ENCODE measurements around the gene STX4. TPM values are rescaled to one million over a fixed set of nuclear protein-coding genes. Genes with fewer than 3 reads are reported as not detected.

Gene STX4
- total and polyA plus RNA-seq, 9 of the 15 experiments (the other 6 are each of a cell fraction or from before 2014, with no cell fraction given): 3.2 to 48.0 (median 21.5) TPM

GRCh38 chr16:31022544-31023251 is 10.7 kb upstream of the STX4 start:
- no peaks in the 10 kb centered on the region for H3K9me1 ChIP-seq (ENCODE audit: control insufficient read depth, insufficient read depth, low read length)
- no peaks in the 10 kb centered on the region for H3K27me3 ChIP-seq (ENCODE audit: control insufficient read depth in 2 of 2, insufficient read depth in 2 of 2, low read length in 2 of 2)
- H3K9me3 ChIP-seq (replicated peaks; ENCODE audit: control insufficient read depth, insufficient read depth, low read depth, low read length): no peaks in the 10 kb centered on the region
- in situ Hi-C loops (cut with MboI): no loop called here
- peak overlapping the region; percentile 48; the same call in 1 of the 3 replicates for H3K27ac ChIP-seq (ENCODE audit: extremely low read depth, low read depth, low read length)
- peak overlapping the region; percentile 74 for H2AFZ ChIP-seq (ENCODE audit: low read depth, low read length)
- peak overlapping the region; percentile 27; the same call in 1 of the 2 replicates for H3K4me2 ChIP-seq (ENCODE audit: insufficient read depth, low read length)
- H3K79me2 ChIP-seq (ENCODE audit: control insufficient read depth, insufficient read depth, low read length): no peaks in the 10 kb centered on the region
- ATAC-seq: no peak
- no peak overlapping the region for H3K4me3 ChIP-seq
- H3K36me3 ChIP-seq (ENCODE audit: control insufficient read depth, insufficient read depth, low read length): no peaks in the 10 kb centered on the region
- FAIRE-seq: no peak
- ChIA-PET POLR2A (interaction anchor here (1.2 to 2.7 kb wide), 5 partner anchors 10 to 158 kb away, joined by 3 to 9 read pairs (median 4); partner anchors contain the start of gene FUS), CTCF (ENCODE audit: low intra/inter-chr PET ratio) (interaction anchor here (0.6 kb wide), 1 partner anchor 94 kb away, joined by 3 read pairs; no protein-coding TSS in a partner anchor)
- intact Hi-C loops (cut with micrococcal nuclease): no loop called here
- peaks cover 10 to 18% of the 10 kb centered on the region in 2 experiments; a peak in 3 of 5 replicates for H3K4me1 ChIP-seq (replicated peaks in 1 of 2; ENCODE audit: control insufficient read depth in 2 of 2, insufficient read depth in 2 of 2, low read length in 2 of 2)
- WGBS (ENCODE audit: insufficient coverage, low coverage, missing lambda C conversion rate): 26% methylated on average over 12 of the region's 12 CpGs
- TF ChIP-seq ZNF766 (CRISPR knock-in tag; conservative IDR thresholded peaks at IDR 0.05) (0 out of 2 replicates have a peak, but pooled peaks have one; percentile 3), MTF1 (CRISPR knock-in tag; IDR thresholded peaks at IDR 0.05; ENCODE audit: borderline replicate concordance) (no peak), SREBF2 (CRISPR knock-in tag; IDR thresholded peaks at IDR 0.05) (no peak), ZNF609 (CRISPR knock-in tag; IDR thresholded peaks at IDR 0.05; ENCODE audit: borderline replicate concordance) (no peak), RCOR1 (IDR thresholded peaks at IDR 0.05; ENCODE audit: borderline replicate concordance in 1 of 2, low read depth in 2 of 2, low read length in 2 of 2) (no peak), ZNF589 (CRISPR knock-in tag; IDR thresholded peaks at IDR 0.05; ENCODE audit: low read depth) (0 out of 2 replicates have a peak, but pooled peaks have one; percentile 8), MAFG (tag; conservative IDR thresholded peaks at IDR 0.05) (no peak), EGR1 (conservative IDR thresholded peaks at IDR 0.05) (no peak), ZNF668 (CRISPR knock-in tag; IDR thresholded peaks at IDR 0.05) (no peak), NUFIP1 (IDR thresholded peaks at IDR 0.05; ENCODE audit: partially characterized antibody) (no peak)
- H4K20me1 ChIP-seq (replicated peaks; ENCODE audit: control insufficient read depth, insufficient read depth, low read length): no peaks in the 10 kb centered on the region
- BruUV-seq (replicated peaks): no TSS peak
- no peak for DNase-seq (ENCODE audit: extremely low read depth in 1 of 4, low spot score in 3 of 4)
- peak overlapping the region in 1 of 2 experiments; percentile 64; a peak in 1 of 4 replicates for H3K9ac ChIP-seq (ENCODE audit: insufficient read depth in 1 of 2, low read depth in 2 of 2, low read length in 2 of 2)

Data from K562 (cell line).